A549 (cell line): ENCODE results near the gene MOCS1.
"Not testable (repeated sequence)": the region's sequence is repeated elsewhere in the genome, so short reads cannot be mapped to it uniquely, and the experiment has no call there.

Source experiments
- BHLHE40 ChIP-seq: IDR thresholded peaks from 2 replicates; pipeline ENCODE4 v1.6.1; 2012; ENCODE audit warnings: low read depth, low read length, inconsistent platforms
- CEBPB ChIP-seq, 2 experiments: fragments of >200 bp in 1 of 2; sonication (Bioruptor Twin) in 1 of 2; formaldehyde crosslinking in 1 of 2; IDR thresholded peaks; 2 replicates each; pipeline ENCODE4 v1.6.1; 2012 to 2016
- EP300 ChIP-seq, 2 experiments: fragments of >200 bp; sonication (Bioruptor Twin); formaldehyde crosslinking; IDR thresholded peaks; 2 replicates in 1 of 2; 3 replicates in 1 of 2; pipeline ENCODE4 v1.6.1; 2016 to 2017
- ESRRA ChIP-seq: fragments of 150-350 bp; IDR thresholded peaks from 2 replicates; pipeline ENCODE4 v1.6.1; 2014; ENCODE audit warnings: mild to moderate bottlenecking, low read length, borderline replicate concordance
- FOXS1 ChIP-seq: fragments of 250-450 bp; sonication (Bioruptor Pico); IDR thresholded peaks from 2 replicates; pipeline ENCODE4 v1.5.0; 2020; ENCODE audit warnings: mild to moderate bottlenecking, moderate library complexity
- JUN ChIP-seq, 2 experiments: fragments of >200 bp; sonication (Bioruptor Twin); formaldehyde crosslinking; IDR thresholded peaks; 2 replicates in 1 of 2; 3 replicates in 1 of 2; pipeline ENCODE4 v1.6.1; 2016 to 2017
- KDM1A ChIP-seq: fragments of 200-600 bp; sonication (generic); IDR thresholded peaks from 2 replicates; pipeline ENCODE4 v1.6.1; 2016; ENCODE audit warnings: low read depth, mild to moderate bottlenecking
- NR3C1 ChIP-seq: fragments of >200 bp; sonication (Bioruptor Twin); formaldehyde crosslinking; IDR thresholded peaks from 3 replicates; pipeline ENCODE4 v1.6.1; 2017
- POLR2A ChIP-seq: IDR thresholded peaks from 2 replicates; pipeline ENCODE4 v1.6.1; 2012; ENCODE audit warnings: mild to moderate bottlenecking, low read length
- RAD21 ChIP-seq, 2 experiments: fragments of >200 bp in 1 of 2; sonication (Bioruptor Twin) in 1 of 2; formaldehyde crosslinking in 1 of 2; IDR thresholded peaks in 1 of 2; conservative IDR thresholded peaks in 1 of 2; 2 replicates in 1 of 2; 3 replicates in 1 of 2; pipeline ENCODE4 v1.6.1; 2012 to 2018; ENCODE audit warnings: inconsistent platforms in 1 of 2
- RFX5 ChIP-seq: fragments of 450-650 bp; IDR thresholded peaks from 2 replicates; pipeline ENCODE4 v1.7.1; 2014; ENCODE audit warnings: antibody characterized with exemption, mild to moderate bottlenecking, moderate library complexity
- SREBF2 ChIP-seq: fragments of 450-650 bp; IDR thresholded peaks from 2 replicates; pipeline ENCODE4 v1.6.1; 2014; ENCODE audit warnings: mild to moderate bottlenecking, moderate library complexity
- TF ChIP-seq, protein P1 (sequence below): fragments of >200 bp; sonication (Bioruptor Twin); formaldehyde crosslinking; IDR thresholded peaks from 3 replicates; pipeline ENCODE4 v1.5.1; 2016
- TF ChIP-seq, protein P2 (sequence below): fragments of 200-600 bp; sonication (generic); IDR thresholded peaks from 2 replicates; pipeline ENCODE4 v1.6.1; 2016; ENCODE audit warnings: antibody characterized with exemption, mild to moderate bottlenecking, moderate library complexity

DNA sequence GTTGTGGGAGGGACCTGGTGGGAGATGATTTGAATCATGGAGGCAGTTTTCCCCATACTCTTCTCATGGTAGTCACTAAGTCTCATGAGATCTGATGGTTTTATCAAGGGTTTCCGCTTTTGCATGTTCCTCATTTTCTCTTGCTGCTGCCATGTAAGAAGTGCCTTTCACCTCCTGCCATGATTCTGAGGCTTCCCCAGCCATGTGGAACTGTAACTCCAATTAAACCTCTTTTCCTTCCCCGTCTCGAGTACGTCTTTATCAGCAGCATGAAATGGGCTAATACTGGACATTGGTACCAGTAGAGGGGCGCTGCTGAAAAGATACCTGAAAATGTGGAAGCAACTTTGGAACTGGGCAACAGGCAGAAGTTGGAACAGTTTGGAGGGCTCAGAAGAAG lies 36.9 kb upstream of the MOCS1 start:
- TF ChIP-seq, protein P1, sequence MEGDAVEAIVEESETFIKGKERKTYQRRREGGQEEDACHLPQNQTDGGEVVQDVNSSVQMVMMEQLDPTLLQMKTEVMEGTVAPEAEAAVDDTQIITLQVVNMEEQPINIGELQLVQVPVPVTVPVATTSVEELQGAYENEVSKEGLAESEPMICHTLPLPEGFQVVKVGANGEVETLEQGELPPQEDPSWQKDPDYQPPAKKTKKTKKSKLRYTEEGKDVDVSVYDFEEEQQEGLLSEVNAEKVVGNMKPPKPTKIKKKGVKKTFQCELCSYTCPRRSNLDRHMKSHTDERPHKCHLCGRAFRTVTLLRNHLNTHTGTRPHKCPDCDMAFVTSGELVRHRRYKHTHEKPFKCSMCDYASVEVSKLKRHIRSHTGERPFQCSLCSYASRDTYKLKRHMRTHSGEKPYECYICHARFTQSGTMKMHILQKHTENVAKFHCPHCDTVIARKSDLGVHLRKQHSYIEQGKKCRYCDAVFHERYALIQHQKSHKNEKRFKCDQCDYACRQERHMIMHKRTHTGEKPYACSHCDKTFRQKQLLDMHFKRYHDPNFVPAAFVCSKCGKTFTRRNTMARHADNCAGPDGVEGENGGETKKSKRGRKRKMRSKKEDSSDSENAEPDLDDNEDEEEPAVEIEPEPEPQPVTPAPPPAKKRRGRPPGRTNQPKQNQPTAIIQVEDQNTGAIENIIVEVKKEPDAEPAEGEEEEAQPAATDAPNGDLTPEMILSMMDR, result not testable (repeated sequence)
- not testable (repeated sequence) for TF ChIP-seq FOXS1; JUN (IDR thresholded peaks at IDR 0.05); POLR2A; SREBF2; EP300 (IDR thresholded peaks at IDR 0.05); KDM1A; CEBPB (IDR thresholded peaks at IDR 0.05); NR3C1; RAD21 (conservative IDR thresholded peaks at IDR 0.05 in 1 of 2, IDR thresholded peaks at IDR 0.05 in 1 of 2); RFX5; ESRRA; BHLHE40
- TF ChIP-seq, protein P2, sequence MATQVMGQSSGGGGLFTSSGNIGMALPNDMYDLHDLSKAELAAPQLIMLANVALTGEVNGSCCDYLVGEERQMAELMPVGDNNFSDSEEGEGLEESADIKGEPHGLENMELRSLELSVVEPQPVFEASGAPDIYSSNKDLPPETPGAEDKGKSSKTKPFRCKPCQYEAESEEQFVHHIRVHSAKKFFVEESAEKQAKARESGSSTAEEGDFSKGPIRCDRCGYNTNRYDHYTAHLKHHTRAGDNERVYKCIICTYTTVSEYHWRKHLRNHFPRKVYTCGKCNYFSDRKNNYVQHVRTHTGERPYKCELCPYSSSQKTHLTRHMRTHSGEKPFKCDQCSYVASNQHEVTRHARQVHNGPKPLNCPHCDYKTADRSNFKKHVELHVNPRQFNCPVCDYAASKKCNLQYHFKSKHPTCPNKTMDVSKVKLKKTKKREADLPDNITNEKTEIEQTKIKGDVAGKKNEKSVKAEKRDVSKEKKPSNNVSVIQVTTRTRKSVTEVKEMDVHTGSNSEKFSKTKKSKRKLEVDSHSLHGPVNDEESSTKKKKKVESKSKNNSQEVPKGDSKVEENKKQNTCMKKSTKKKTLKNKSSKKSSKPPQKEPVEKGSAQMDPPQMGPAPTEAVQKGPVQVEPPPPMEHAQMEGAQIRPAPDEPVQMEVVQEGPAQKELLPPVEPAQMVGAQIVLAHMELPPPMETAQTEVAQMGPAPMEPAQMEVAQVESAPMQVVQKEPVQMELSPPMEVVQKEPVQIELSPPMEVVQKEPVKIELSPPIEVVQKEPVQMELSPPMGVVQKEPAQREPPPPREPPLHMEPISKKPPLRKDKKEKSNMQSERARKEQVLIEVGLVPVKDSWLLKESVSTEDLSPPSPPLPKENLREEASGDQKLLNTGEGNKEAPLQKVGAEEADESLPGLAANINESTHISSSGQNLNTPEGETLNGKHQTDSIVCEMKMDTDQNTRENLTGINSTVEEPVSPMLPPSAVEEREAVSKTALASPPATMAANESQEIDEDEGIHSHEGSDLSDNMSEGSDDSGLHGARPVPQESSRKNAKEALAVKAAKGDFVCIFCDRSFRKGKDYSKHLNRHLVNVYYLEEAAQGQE, result not testable (repeated sequence)
